C4-2B (cell line): ENCODE results near the gene TSPAN31.

Experiments
- ZFX ChIP-seq: fragments of 450-650 bp; IDR thresholded peaks from 2 replicates; pipeline ENCODE4 v1.6.1; 2017
- TF ChIP-seq, protein P1 (sequence below): fragments of 450-650 bp; conservative IDR thresholded peaks from 2 replicates; pipeline ENCODE4 v1.5.1; 2017; ENCODE audit warnings: mild to moderate bottlenecking

DNA sequence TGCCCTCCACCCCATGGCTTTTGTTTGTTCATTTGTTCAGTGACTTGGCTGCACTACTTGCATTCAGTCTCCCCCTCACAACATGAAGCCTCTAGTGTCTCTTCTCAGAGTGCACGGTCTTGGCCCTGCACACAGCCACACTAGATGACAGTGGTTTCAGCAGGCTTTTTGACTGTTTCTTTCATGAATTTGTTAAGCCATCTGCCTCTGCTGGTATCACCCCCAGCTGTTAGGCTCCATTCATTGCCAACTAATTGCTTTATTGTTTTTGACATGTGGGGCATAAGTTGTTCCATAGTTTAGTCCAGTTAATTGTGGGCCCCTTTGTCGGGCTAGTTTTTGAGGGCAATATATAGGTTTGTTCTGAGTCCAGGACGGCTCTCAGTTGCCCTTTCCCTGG is 32.1 kb upstream of the TSPAN31 start:
- TF ChIP-seq, protein P1, sequence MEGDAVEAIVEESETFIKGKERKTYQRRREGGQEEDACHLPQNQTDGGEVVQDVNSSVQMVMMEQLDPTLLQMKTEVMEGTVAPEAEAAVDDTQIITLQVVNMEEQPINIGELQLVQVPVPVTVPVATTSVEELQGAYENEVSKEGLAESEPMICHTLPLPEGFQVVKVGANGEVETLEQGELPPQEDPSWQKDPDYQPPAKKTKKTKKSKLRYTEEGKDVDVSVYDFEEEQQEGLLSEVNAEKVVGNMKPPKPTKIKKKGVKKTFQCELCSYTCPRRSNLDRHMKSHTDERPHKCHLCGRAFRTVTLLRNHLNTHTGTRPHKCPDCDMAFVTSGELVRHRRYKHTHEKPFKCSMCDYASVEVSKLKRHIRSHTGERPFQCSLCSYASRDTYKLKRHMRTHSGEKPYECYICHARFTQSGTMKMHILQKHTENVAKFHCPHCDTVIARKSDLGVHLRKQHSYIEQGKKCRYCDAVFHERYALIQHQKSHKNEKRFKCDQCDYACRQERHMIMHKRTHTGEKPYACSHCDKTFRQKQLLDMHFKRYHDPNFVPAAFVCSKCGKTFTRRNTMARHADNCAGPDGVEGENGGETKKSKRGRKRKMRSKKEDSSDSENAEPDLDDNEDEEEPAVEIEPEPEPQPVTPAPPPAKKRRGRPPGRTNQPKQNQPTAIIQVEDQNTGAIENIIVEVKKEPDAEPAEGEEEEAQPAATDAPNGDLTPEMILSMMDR: no peak
- no peak for TF ChIP-seq ZFX
